H1 (cell line): Measurements from ENCODE around the gene CUTC. TPM values are rescaled to one million over a fixed set of nuclear protein-coding genes. Genes with fewer than 3 reads are reported as not detected.

ENCODE experiments used
- CTCF ChIA-PET: fragments of 300-600 bp; sonication (Branson Sonifier 250); formaldehyde crosslinking; loops from one replicate; lab custom pipeline; 2021; ENCODE audit not compliant: partially characterized antibody; lab: Charles Lee
- POLR2A ChIA-PET: fragments of 300-600 bp; sonication (Branson Sonifier 250); formaldehyde crosslinking; loops from one replicate; lab custom pipeline; 2021; ENCODE audit warnings: inconsistent platforms; ENCODE audit not compliant: partially characterized antibody; lab: Charles Lee
- DNase-seq, 2 experiments: peaks; one replicate each; pipeline versions ENCODE4 v3.0.0 to v3.0.0-alpha.2; 2010 to 2022; ENCODE audit warnings: low spot score in 2 of 2, low read depth in 1 of 2, mixed read lengths in 1 of 2
- FAIRE-seq: peaks from 2 replicates; lab custom pipeline; 2011; peaks lifted over from hg19 to GRCh38; lab: Jason Lieb, UNC
- H2AFZ ChIP-seq: 2 replicates; pipeline ENCODE4 v1.8.1; 2012; ENCODE audit warnings: low read length, inconsistent platforms
- H2AK5ac ChIP-seq: 2 replicates; pipeline ENCODE4 v1.6.1; 2013; ENCODE audit warnings: low read depth, low read length
- H2BK120ac ChIP-seq: replicated peaks from 2 replicates; pipeline ENCODE3; 2013; ENCODE audit warnings: low read depth, low read length, inconsistent platforms
- H2BK12ac ChIP-seq: 2 replicates; pipeline ENCODE4 v1.6.1; 2013; ENCODE audit warnings: low read depth, low read length
- H2BK15ac ChIP-seq: 2 replicates; pipeline ENCODE4 v1.6.1; 2013; ENCODE audit warnings: low read length
- H2BK20ac ChIP-seq: 2 replicates; pipeline ENCODE4 v1.6.1; 2013; ENCODE audit warnings: low read length
- H2BK5ac ChIP-seq: 2 replicates; pipeline ENCODE4 v1.6.1; 2013; ENCODE audit warnings: low read depth, low read length
- H3K14ac ChIP-seq: 2 replicates; pipeline ENCODE4 v1.6.1; 2013; ENCODE audit warnings: inconsistent platforms; ENCODE audit not compliant: insufficient read length
- H3K18ac ChIP-seq: 2 replicates; pipeline ENCODE4 v1.6.1; 2013; ENCODE audit warnings: low read length; ENCODE audit errors: extremely low read depth
- H3K23ac ChIP-seq: 2 replicates; pipeline ENCODE4 v1.6.1; 2013; ENCODE audit warnings: inconsistent platforms; ENCODE audit not compliant: insufficient read length
- H3K23me2 ChIP-seq: 2 replicates; pipeline ENCODE4 v1.6.1; 2013; ENCODE audit warnings: low read depth, low read length
- H3K27ac ChIP-seq: 2 replicates; pipeline ENCODE4 v1.6.1; 2011; ENCODE audit warnings: low read depth, low read length, inconsistent platforms
- H3K27me3 ChIP-seq, 4 experiments: replicated peaks in 1 of 4; 1 replicate in 1 of 4; 2 replicates in 3 of 4; pipeline versions ENCODE4 v1.6.1 to v1.8.1; 2011 to 2013; ENCODE audit warnings: low read length in 3 of 4, mild to moderate bottlenecking in 3 of 4, inconsistent platforms in 2 of 4, mixed read lengths in 2 of 4, moderate library complexity in 1 of 4; ENCODE audit not compliant: control insufficient read depth in 3 of 4, insufficient read depth in 3 of 4; ENCODE audit errors: extremely low read depth in 1 of 4
- H3K36me3 ChIP-seq, 4 experiments: 2 replicates each; pipeline versions ENCODE4 v1.6.1 to v1.8.1; 2011 to 2013; ENCODE audit warnings: mild to moderate bottlenecking in 4 of 4, low read length in 3 of 4, moderate library complexity in 2 of 4, control low read depth in 1 of 4, inconsistent platforms in 1 of 4; ENCODE audit not compliant: insufficient read depth in 4 of 4, control insufficient read depth in 2 of 4
- H3K4ac ChIP-seq: replicated peaks from 2 replicates; pipeline ENCODE3; 2013; ENCODE audit warnings: low read length, low read depth, mixed read lengths, inconsistent platforms; ENCODE audit not compliant: insufficient read length
- H3K4me1 ChIP-seq, 4 experiments: replicated peaks in 1 of 4; 1 replicate in 1 of 4; 2 replicates in 3 of 4; pipeline versions ENCODE4 v1.6.1 to v1.8.1; 2011 to 2013; ENCODE audit warnings: low read length in 3 of 4, inconsistent platforms in 2 of 4, mixed read lengths in 1 of 4; ENCODE audit not compliant: insufficient read depth in 4 of 4, control insufficient read depth in 3 of 4
- H3K4me2 ChIP-seq, 2 experiments: 2 replicates each; pipeline versions ENCODE4 v1.6.1 to v1.8.1; 2011 to 2013; ENCODE audit warnings: low read depth in 2 of 2, low read length in 2 of 2, control low read depth in 1 of 2, inconsistent platforms in 1 of 2, mild to moderate bottlenecking in 1 of 2; ENCODE audit not compliant: insufficient read depth in 1 of 2
- H3K4me3 ChIP-seq, 4 experiments: fragments of 200-600, 300-600 bp in 1 of 4; sonication (generic), shearing (Covaris generic), sonication (Bioruptor Twin) in 1 of 4; 2 replicates each; pipeline versions ENCODE4 v1.5.1 to v1.8.1; 2011 to 2016; ENCODE audit warnings: low read length in 4 of 4, low read depth in 3 of 4, control low read depth in 2 of 4, inconsistent platforms in 2 of 4, mild to moderate bottlenecking in 2 of 4, mixed read lengths in 1 of 4, moderate library complexity in 1 of 4; ENCODE audit not compliant: insufficient read depth in 2 of 4; ENCODE audit errors: extremely low read depth in 1 of 4
- H3K56ac ChIP-seq: replicated peaks from 2 replicates; pipeline ENCODE3; 2013; ENCODE audit warnings: low read depth, mild to moderate bottlenecking, mixed read lengths, low read length, inconsistent platforms; ENCODE audit not compliant: insufficient read length
- H3K79me1 ChIP-seq: 2 replicates; pipeline ENCODE4 v1.6.1; 2013; ENCODE audit warnings: low read depth, low read length, control low read depth
- H3K79me2 ChIP-seq, 2 experiments: 2 replicates each; pipeline versions ENCODE4 v1.6.1 to v1.8.1; 2012 to 2013; ENCODE audit warnings: low read length in 2 of 2, mild to moderate bottlenecking in 2 of 2, inconsistent platforms in 1 of 2; ENCODE audit not compliant: insufficient read depth in 2 of 2, control insufficient read depth in 1 of 2
- H3K9ac ChIP-seq, 4 experiments: replicated peaks in 1 of 4; 1 replicate in 1 of 4; 2 replicates in 3 of 4; pipeline versions ENCODE4 v1.6.1 to v1.8.1; 2011 to 2013; ENCODE audit warnings: low read depth in 3 of 4, low read length in 3 of 4, control low read depth in 2 of 4, mild to moderate bottlenecking in 2 of 4, moderate library complexity in 2 of 4, inconsistent platforms in 1 of 4; ENCODE audit errors: extremely low read depth in 1 of 4
- H3K9me3 ChIP-seq, 2 experiments: 2 replicates each; pipeline versions ENCODE4 v1.6.1 to v1.8.1; 2012 to 2013; ENCODE audit warnings: mild to moderate bottlenecking in 2 of 2, moderate library complexity in 2 of 2, control low read depth in 1 of 2, inconsistent platforms in 1 of 2, low read depth in 1 of 2, low read length in 1 of 2, mixed read lengths in 1 of 2; ENCODE audit not compliant: insufficient read depth in 2 of 2
- H4K20me1 ChIP-seq, 2 experiments: replicated peaks in 1 of 2; 2 replicates each; pipeline versions ENCODE3 to v1.8.1; 2011 to 2013; ENCODE audit warnings: inconsistent platforms in 2 of 2, low read length in 2 of 2, mild to moderate bottlenecking in 1 of 2; ENCODE audit not compliant: insufficient read depth in 2 of 2, control insufficient read depth in 1 of 2
- H4K5ac ChIP-seq: 2 replicates; pipeline ENCODE4 v1.6.1; 2013; ENCODE audit warnings: low read length, low read depth, mixed read lengths, inconsistent platforms; ENCODE audit not compliant: insufficient read length
- H4K8ac ChIP-seq: 2 replicates; pipeline ENCODE4 v1.8.0; 2013; ENCODE audit warnings: mild to moderate bottlenecking, moderate library complexity, low read length, inconsistent platforms; ENCODE audit not compliant: insufficient read depth; ENCODE audit errors: extremely low read depth
- H4K91ac ChIP-seq: replicated peaks from 2 replicates; pipeline ENCODE3; 2013; ENCODE audit warnings: low read length, mixed read lengths, inconsistent platforms; ENCODE audit not compliant: insufficient read length
- BACH1 ChIP-seq: IDR thresholded peaks from 2 replicates; pipeline ENCODE4 v1.6.1; 2012; ENCODE audit warnings: low read length, improper control_type of control experiment
- CBX5 ChIP-seq: fragments of 300-800, 300-1000 bp; sonication (generic); IDR thresholded peaks from 2 replicates; pipeline ENCODE4 v1.7.1; 2016; ENCODE audit warnings: antibody characterized with exemption, low read length, low read depth
- EP300 ChIP-seq, 2 experiments: IDR thresholded peaks; 1 replicate in 1 of 2; 2 replicates in 1 of 2; pipeline ENCODE4 v1.6.1; 2011 to 2012; ENCODE audit warnings: low read depth in 2 of 2, low read length in 2 of 2, mild to moderate bottlenecking in 2 of 2, borderline replicate concordance in 1 of 2, inconsistent platforms in 1 of 2, moderate library complexity in 1 of 2
- HDAC2 ChIP-seq, 2 experiments: fragments of 300-600 bp in 1 of 2; sonication (generic) in 1 of 2; IDR thresholded peaks; 2 replicates each; pipeline ENCODE4 v1.6.1; 2011 to 2012; ENCODE audit warnings: low read depth in 2 of 2, low read length in 2 of 2, mild to moderate bottlenecking in 2 of 2, moderate library complexity in 2 of 2, borderline replicate concordance in 1 of 2, inconsistent platforms in 1 of 2
- JUND ChIP-seq: IDR thresholded peaks from 2 replicates; pipeline ENCODE4 v1.6.1; 2011; ENCODE audit warnings: mild to moderate bottlenecking, improper control_type of control experiment, low read length
- KDM1A ChIP-seq: fragments of 200-600, 300-600 bp; sonication (generic); IDR thresholded peaks from 2 replicates; pipeline ENCODE4 v1.7.1; 2016; ENCODE audit warnings: mild to moderate bottlenecking, low read length, borderline replicate concordance
- NANOG ChIP-seq: IDR thresholded peaks from 2 replicates; pipeline ENCODE4 v1.6.1; 2011; ENCODE audit warnings: low read length, low read depth, mild to moderate bottlenecking, inconsistent platforms; ENCODE audit not compliant: insufficient read depth, poor library complexity, severe bottlenecking
- WGBS, 2 experiments: shearing (Covaris generic) in 1 of 2; methylation state at CpG; one replicate each; pipeline versions ENCODE4 v1.1.6 to v1.1.7; 2013 to 2015; ENCODE audit warnings: low lambda C conversion rate in 2 of 2, mixed read lengths in 2 of 2, inconsistent platforms in 1 of 2, low coverage in 1 of 2, missing lambda C conversion rate in 1 of 2; ENCODE audit not compliant: insufficient replicate concordance in 2 of 2, insufficient coverage in 1 of 2, insufficient read length in 1 of 2; ENCODE audit errors: extremely low coverage in 1 of 2, missing lambda C conversion rate in 1 of 2; 5-methylcytosine and 5-hydroxymethylcytosine counted together
- polyA plus RNA-seq, 7 experiments: library from polyadenylated mRNA; depleted of rRNA in 3 of 7; stranded (reverse) in 5 of 7; unstranded in 2 of 7; fragments of >200 nt in 5 of 7; fragments of 200-250 nt in 2 of 7; gene quantifications; 1 replicate in 5 of 7; 2 replicates in 1 of 7; 4 replicates in 1 of 7; pipeline versions ENCODE4 v1.2.1 to v1.2.3, GENCODE V29; 2011 to 2013; ENCODE audit warnings: missing spikeins in 2 of 7, mixed read lengths in 2 of 7
- total RNA-seq: library from RNA; stranded (reverse); fragmentation: NEBNext Ultra II Directional; extraction: Animal tissue kit (Norgen Biotek cat#: 25700); gene quantifications from 2 replicates; pipeline ENCODE4 v1.2.1, GENCODE V29; 2021
- TF ChIP-seq, protein P1 (sequence below), 3 experiments: IDR thresholded peaks; 1 replicate in 2 of 3; 2 replicates in 1 of 3; pipeline versions ENCODE4 v1.5.1 to v1.6.1; 2011; ENCODE audit warnings: low read length in 3 of 3, mild to moderate bottlenecking in 3 of 3, inconsistent platforms in 2 of 3, low read depth in 1 of 3, moderate library complexity in 1 of 3; ENCODE audit not compliant: insufficient read depth in 1 of 3; ENCODE audit errors: control extremely low read depth in 1 of 3
- TF ChIP-seq, protein P2 (sequence below): IDR thresholded peaks from 2 replicates; pipeline ENCODE4 v1.6.1; 2012; ENCODE audit warnings: inconsistent platforms

CUTC gene
- total and polyA plus RNA-seq, 2 of the 8 experiments (the other 6 are each of a cell fraction or from before 2014, with no cell fraction given) = 25.3 to 25.6 TPM

GRCh38 chr10:99793819-99794218 is 61.8 kb downstream of the CUTC start:
- no peak overlapping the region for H3K56ac ChIP-seq
- no peak overlapping the region for H3K14ac ChIP-seq
- H3K4me1 ChIP-seq = no peaks in the 10 kb centered on the region
- no peak overlapping the region for H3K4me2 ChIP-seq
- no peak overlapping the region for H2BK15ac ChIP-seq
- H2AFZ ChIP-seq = no peak overlapping the region
- H4K91ac ChIP-seq = no peak overlapping the region
- no peak overlapping the region for H2BK20ac ChIP-seq
- no peak overlapping the region for H3K23ac ChIP-seq
- no peak overlapping the region for H2BK12ac ChIP-seq
- no peak overlapping the region for H3K4ac ChIP-seq
- H4K5ac ChIP-seq = no peak overlapping the region
- no peak overlapping the region for H3K18ac ChIP-seq
- H4K8ac ChIP-seq = no peak overlapping the region
- no peaks in the 10 kb centered on the region for H4K20me1 ChIP-seq
- no peaks in the 10 kb centered on the region for H3K23me2 ChIP-seq
- DNase-seq = no peak
- no peak overlapping the region for H2AK5ac ChIP-seq
- no peaks in the 10 kb centered on the region for H3K79me2 ChIP-seq
- no peaks in the 10 kb centered on the region for H3K27me3 ChIP-seq
- POLR2A ChIA-PET = no interaction called here
- no peak overlapping the region for H3K27ac ChIP-seq
- H3K9ac ChIP-seq = no peak overlapping the region
- H3K36me3 ChIP-seq = no peaks in the 10 kb centered on the region
- no peak overlapping the region for H2BK5ac ChIP-seq
- no peak overlapping the region for H2BK120ac ChIP-seq
- no peak for FAIRE-seq
- CTCF ChIA-PET = interaction anchor here (0.8 to 1.3 kb wide), 4 partner anchors 9 to 232 kb away, joined by 3 to 4 read pairs (median 4); no protein-coding TSS in a partner anchor
- H3K4me3 ChIP-seq = no peak overlapping the region
- H3K79me1 ChIP-seq = no peaks in the 10 kb centered on the region
- H3K9me3 ChIP-seq = no peaks in the 10 kb centered on the region
- WGBS, 2 experiments = 89% methylated on average over 4 of the region's 4 CpGs; no CpG with 5 or more reads in 1 of the 2 experiments
- TF ChIP-seq BACH1 = no peak
- no peak for TF ChIP-seq JUND
- TF ChIP-seq NANOG = no peak
- TF ChIP-seq CBX5 = no peak
- TF ChIP-seq KDM1A = no peak
- TF ChIP-seq, protein P1, sequence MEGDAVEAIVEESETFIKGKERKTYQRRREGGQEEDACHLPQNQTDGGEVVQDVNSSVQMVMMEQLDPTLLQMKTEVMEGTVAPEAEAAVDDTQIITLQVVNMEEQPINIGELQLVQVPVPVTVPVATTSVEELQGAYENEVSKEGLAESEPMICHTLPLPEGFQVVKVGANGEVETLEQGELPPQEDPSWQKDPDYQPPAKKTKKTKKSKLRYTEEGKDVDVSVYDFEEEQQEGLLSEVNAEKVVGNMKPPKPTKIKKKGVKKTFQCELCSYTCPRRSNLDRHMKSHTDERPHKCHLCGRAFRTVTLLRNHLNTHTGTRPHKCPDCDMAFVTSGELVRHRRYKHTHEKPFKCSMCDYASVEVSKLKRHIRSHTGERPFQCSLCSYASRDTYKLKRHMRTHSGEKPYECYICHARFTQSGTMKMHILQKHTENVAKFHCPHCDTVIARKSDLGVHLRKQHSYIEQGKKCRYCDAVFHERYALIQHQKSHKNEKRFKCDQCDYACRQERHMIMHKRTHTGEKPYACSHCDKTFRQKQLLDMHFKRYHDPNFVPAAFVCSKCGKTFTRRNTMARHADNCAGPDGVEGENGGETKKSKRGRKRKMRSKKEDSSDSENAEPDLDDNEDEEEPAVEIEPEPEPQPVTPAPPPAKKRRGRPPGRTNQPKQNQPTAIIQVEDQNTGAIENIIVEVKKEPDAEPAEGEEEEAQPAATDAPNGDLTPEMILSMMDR (IDR thresholded peaks at IDR 0.05; ENCODE audit: control extremely low read depth in 1 of 3, insufficient read depth in 1 of 3, low read depth in 1 of 3, low read length in 3 of 3) = no peak
- TF ChIP-seq HDAC2 (IDR thresholded peaks at IDR 0.05; ENCODE audit: borderline replicate concordance in 1 of 2, low read depth in 2 of 2, low read length in 2 of 2) = no peak
- TF ChIP-seq, protein P2, sequence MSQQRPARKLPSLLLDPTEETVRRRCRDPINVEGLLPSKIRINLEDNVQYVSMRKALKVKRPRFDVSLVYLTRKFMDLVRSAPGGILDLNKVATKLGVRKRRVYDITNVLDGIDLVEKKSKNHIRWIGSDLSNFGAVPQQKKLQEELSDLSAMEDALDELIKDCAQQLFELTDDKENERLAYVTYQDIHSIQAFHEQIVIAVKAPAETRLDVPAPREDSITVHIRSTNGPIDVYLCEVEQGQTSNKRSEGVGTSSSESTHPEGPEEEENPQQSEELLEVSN = no peak
- no peak for TF ChIP-seq EP300 (IDR thresholded peaks at IDR 0.05; ENCODE audit: borderline replicate concordance in 1 of 2, low read depth in 2 of 2, low read length in 2 of 2)
